GM19372 (cell line): Measurements from ENCODE around the gene ZNF223.

Experiments used
- ATAC-seq: cut with Tn5 transposase; IDR thresholded peaks from one replicate; pipeline ENCODE4 v1.9.1; 2021; ENCODE audit warnings: mild to moderate bottlenecking, low read depth, moderate library complexity; ENCODE audit not compliant: unreplicated experiment

The ZNF223 gene

GRCh38 chr19:44069415-44069814 is 17.6 kb downstream of the ZNF223 start:
- no peak for ATAC-seq

DNA sequence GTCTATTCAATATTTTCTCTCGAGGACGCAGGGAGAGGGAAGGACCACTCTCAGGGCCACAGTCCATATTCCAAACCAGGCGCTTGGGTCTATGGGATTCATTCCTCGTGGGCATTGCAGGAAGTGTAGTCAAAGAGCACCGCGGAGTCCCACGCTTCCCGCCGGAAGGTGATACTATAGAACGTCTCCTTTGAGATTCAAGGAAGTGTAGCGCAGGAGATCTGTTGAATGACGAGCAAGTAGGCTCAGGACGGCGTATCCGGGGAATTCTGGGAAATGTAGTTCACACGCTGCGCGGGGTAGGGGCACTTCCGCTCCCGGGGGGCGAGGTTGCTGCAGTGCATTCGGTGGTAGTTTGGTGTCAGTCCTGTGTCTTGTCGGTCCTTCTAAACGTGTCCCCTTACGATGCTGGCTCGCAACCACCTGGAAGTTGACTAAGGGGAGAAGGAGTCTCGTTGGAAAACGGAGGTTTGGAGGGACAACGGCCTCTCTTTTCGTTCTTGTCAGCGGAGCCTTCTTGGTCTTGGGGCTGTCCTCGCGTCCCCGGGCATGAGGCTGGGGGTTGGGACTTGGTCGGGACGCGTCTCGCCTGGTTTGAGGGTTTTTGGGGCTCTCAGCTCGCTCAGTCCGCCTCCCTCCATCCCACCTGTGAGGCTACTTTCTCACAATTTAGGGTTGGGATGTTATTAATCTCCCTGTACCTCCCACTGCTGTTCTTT is 20.1 kb downstream of the ZNF223 start, which contains the start of gene ZNF284:
Gene ZNF284, plus strand, starts transcription at position 336 of the 719 bp plus-strand sequence. CDS start 4,231 bp downstream, outside the sequence.
- ATAC-seq, result peak; percentile 91

- no peak for ATAC-seq
Measured at GRCh38 chr19:44072543-44073401, 20.9 kb downstream of the ZNF223 start.

DNA sequence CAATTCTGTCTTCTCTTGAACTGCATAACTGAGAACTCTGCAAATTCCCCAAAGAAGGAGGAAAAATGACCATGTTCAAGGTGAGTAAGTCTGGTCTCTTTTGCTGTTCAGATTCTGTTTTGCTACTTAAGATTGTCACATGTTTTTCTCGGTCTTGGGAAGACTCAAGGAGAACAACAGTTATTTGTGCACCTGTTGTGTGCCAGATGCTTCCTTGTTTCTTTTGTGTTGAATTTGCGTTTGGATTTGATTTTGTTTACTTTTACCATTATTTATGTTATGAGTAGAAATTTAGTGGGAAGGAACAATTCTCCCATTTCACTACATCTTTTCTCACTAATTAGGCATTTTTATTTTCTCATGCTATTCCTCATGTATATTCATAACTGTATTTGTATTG is 24.5 kb downstream of the ZNF223 start:
- no peak for ATAC-seq

DNA sequence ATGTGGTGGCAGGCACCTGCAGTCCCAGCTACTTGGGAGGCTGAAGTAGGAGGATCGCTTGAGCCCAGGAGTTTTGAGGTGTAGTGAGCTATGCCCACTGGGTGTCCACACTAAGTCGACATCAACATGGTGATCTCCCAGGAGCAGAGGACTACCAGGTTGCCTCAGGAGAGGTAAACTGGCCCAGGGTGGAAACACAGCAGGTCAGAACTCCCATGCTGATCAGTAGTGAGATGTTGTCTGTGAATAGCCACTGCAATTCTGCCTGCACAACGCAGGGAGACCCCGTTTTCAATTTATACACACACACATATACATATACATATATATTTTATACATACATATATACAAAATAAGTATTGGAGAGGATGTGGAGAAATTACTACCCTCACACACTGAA is 40.3 kb downstream of the ZNF223 start:
- ATAC-seq, result no peak

DNA sequence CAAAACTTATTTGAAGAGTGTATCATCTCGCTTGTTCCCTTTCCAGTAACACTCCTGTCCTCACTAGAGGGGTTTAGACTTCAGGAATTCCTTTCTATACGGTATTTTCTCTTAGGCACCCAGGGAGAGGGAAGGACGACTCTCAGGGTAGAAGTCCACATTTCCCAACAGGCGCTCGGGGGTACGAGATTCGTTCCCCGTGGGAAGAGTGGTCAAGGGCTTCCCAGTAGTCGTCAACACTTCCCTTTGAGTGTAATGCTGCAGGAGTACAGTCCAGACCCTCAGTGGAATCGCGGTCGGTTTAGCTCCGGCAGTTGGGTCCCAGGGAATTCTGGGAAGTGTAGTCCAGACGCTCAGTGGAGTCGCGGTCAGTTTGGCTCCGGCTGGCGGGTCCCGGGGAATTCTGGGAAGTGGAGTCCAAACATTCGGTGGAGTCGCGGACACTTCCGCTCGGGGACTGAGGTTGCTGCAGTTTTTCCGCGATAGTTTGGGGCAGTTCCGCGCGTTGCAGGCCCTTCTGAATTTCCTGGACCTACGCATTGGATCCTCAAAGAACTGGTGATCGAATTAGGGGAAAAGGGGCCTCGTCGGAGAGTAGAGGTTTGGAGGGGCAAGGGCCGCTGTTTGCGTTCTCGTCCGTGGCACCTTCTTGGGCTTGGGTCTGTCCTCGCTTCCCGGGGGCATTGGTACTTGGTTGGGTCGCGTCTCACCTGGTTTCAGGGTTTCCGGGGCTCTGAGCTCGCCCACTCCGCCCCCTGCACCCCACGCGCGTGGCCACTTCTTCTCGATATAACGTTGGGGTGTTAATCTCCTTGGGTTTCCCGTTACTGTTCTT is 42.3 kb downstream of the ZNF223 start, which contains the start of gene ZNF224:
Gene ZNF224, plus strand, starts transcription at position 431 of the 835 bp plus-strand sequence. CDS start 3,513 bp downstream, outside the sequence.
- peak; percentile 83 for ATAC-seq

GRCh38 chr19:44107751-44108150 is 55.9 kb downstream of the ZNF223 start:
- no peak for ATAC-seq

- ATAC-seq, result no peak
Measured at GRCh38 chr19:44109458-44109857, 57.6 kb downstream of the ZNF223 start.

DNA sequence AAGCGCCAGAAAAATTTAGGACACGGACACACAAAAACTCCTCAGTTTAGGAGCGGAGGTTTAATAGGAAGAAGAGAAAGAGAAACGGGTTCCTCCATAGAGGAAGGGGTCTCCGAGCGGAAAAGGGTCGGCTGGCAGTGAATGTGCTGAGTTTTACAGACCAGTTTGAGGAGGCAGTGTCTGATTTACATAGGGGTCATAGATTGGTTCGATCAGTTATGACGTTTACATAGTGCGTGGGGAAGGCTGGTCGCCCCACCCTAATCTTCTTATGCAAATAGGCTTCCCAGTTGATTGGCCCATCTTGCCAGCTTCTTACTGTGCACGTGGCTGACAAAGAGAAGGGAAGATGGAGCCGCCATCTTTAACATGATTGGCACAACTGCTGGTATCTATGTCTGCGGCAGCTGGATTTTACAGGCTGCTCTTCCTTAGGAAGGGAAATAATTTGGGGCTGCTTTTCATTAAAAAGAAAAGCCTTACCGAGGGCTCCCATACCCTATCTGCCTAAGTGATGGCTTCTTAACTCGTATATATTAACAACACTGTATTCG is 60.2 kb downstream of the ZNF223 start:
- ATAC-seq, result no peak

DNA sequence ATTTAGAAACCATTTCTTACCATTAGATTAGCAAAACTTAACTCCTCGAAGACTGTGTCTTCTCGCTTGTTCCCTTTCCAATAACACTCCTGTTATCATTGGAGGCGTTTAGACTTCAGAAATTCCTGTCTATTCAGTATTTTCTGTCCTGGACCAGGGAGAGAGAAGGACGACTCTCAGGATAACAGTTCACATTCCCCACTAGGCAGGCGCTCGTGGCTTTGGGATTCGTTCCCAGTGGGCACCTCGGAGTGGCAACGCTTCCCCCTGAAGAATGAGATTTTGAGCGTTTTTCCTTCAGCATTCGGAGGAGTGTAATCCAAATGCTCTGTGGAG is 60.9 kb downstream of the ZNF223 start:
- ATAC-seq, result no peak

DNA sequence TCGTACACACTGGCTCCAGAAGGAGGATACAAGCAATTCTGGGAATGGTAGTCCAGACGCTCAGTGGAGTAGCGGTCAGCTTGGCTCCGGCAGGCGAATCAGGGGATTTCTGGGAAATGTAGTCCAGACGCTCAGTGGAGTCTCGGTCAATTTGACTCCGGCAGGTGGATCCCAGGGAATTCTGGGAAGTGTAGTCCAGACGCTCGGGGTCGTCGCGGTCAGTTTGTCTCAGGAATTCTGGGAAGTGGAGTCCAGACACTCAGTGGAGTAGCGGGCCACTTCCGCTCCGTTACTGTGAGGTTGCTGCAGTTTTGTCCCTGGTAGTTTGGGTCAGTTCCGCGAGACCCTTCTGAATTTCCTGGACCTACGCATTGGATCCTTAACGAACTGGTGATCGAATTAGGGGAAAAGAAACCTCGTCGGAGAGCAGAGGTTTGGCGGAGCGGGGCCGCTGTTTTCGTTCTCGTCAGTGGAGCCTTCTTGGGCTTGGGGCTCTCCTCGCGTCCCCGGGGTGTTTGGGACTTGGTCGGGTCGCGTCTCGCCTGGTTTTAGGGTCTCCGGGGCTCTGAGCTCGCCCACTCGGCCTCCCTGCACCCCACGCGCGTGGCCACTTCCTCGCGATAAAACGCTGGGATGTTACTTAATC is 61.4 kb downstream of the ZNF223 start, which contains the start of gene ZNF225:
Gene ZNF225, plus strand, starts transcription at position 262 of the 646 bp plus-strand sequence. CDS start 2,429 bp downstream, outside the sequence.
- peak; percentile 92 for ATAC-seq

DNA sequence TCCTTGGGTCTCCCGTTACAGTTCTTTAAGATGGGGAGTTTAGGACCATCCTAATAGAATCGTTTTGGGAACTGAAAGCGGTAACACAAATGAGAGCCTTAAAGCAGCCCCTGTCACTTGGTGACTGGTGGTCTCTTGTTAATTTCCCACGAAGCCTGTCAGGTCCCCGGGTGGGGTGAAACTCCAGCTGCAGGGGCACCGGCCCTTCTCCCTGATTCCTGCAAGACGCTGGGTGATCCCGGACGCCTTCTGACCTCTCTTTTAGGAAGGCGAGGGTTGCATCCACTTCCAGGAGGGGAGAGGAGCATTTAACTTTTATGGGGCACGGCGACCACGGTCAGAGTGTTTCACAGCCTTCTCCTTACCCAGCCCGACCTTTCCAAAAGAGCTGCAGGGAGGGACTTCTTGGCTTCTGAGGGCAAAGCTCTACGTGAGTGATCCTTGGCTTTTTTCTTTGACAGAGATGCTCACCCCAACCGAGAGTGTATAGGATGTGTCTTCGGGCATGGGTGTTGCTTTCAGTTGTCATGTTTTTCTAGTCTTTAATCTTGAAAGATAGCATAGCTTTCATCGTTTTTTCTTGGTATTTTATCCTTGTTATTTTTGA is 62.1 kb downstream of the ZNF223 start:
- no peak for ATAC-seq
